HUDEP-2 (cell line): ENCODE measurements around the gene LRIT3.

ENCODE experiments used
- DNase-seq, 76 experiments: peaks; one replicate each; lab custom pipeline; 2025; ENCODE audit not compliant: unreplicated experiment in 76 of 76; lab: John Stamatoyannopoulos, UW

The LRIT3 gene, protein sequence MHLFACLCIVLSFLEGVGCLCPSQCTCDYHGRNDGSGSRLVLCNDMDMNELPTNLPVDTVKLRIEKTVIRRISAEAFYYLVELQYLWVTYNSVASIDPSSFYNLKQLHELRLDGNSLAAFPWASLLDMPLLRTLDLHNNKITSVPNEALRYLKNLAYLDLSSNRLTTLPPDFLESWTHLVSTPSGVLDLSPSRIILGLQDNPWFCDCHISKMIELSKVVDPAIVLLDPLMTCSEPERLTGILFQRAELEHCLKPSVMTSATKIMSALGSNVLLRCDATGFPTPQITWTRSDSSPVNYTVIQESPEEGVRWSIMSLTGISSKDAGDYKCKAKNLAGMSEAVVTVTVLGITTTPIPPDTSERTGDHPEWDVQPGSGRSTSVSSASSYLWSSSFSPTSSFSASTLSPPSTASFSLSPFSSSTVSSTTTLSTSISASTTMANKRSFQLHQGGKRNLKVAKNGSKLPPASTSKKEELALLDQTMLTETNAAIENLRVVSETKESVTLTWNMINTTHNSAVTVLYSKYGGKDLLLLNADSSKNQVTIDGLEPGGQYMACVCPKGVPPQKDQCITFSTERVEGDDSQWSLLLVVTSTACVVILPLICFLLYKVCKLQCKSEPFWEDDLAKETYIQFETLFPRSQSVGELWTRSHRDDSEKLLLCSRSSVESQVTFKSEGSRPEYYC

DNA sequence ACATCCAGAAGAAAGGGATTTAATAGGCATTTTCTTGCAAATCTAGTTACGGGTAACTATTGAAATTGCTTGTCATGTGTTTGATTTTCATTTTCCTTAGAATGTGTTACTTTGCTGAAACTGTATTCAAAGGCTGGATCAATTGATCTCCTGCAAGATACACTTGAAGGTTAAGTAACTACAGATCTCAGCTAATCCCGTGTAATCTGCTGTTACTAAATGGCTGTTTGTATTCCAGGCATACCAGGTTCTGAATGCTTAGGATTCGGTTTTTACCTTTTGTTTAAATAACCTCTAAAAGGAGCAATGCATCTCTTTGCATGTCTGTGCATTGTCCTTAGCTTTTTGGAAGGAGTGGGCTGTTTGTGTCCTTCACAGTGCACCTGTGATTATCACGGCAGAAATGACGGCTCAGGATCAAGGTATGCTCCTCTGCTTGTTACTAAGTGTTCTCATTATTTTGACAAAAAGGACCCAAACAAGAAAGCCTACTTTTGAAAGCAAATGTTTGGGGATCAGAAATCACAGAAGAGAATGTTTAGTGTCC is at the start of gene LRIT3:
LRIT3 (plus strand) TSS at position 212 of the 547 bp plus-strand sequence; CDS start at position 307, 95 bp downstream.
- DNase-seq, result no peak

DNA sequence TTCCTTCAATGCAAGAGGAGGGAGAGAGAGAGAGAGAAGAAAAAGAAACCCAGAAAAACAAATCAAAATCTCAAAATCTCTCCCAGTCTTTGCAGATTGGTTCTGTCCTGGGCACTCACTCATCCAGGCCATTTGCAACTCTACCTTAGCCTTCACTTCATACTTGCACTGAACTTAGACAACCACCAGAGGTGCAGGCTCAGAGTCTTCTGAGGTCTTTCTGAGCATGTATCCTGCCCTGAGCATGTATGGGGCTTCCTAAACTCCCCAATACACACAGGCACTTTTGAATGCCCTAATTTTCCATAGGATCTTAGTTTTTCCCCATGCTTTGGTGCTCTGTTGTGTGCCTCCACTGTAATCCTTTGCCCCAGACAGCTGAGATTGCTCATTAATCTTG is 49.0 kb upstream of the LRIT3 start:
- no peak for DNase-seq

DNA sequence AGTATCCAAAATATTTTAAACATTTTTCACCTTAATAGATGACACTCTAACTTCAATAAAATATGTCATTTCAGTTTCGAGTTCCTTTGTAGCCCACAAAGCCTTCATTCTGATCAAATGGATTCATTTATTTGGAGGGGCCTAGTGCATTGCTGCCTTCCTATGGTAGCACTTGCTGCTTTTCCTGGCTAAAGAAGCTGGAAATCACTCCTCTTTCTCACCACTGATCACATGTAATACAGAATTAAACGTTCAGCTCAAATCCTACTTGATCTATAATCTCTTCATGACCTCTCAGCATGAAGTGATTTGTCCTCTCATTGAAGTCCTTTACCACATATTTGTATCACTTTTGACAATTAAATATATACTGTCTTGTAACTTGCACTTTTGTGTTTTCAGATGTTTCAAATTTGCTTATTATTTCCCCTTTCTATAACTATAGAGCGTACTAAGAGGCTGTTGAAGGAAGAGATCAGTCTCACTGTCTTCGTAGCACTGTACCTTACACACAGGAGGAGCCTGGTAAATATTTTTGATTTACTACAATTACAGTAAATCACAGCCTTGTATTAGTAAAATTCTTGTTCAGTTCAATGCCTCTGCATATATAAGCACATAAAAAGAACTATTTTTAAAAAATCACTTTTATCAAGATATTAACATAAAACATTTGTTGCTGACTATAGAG is 46.7 kb upstream of the LRIT3 start:
- DNase-seq, result no peak

DNA sequence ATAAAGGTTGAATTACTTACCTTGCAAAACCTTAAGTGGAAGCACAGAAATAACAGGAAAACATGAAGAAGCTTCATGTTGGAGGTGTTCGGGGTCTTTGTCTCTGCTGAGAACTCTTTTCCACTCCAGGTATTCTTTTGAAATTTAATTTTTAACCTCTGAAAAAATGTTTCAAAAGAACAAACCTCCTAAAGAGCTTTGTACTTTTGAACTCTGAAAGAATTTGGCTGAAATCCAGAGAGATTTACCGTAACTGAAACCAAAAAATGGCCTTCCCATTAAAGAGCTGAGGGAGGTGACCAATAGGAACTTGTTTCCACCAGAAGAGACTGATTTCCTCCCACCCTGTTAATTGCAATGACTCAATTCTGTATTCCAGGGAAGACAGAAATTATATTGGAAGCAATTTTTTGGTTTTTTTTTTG is 46.0 kb upstream of the LRIT3 start, which contains the start of gene CFI:
CFI (minus strand) TSS at position 105 of the 425 bp plus-strand sequence; CDS start at position 77, 28 bp downstream.
- DNase-seq, result no peak

DNA sequence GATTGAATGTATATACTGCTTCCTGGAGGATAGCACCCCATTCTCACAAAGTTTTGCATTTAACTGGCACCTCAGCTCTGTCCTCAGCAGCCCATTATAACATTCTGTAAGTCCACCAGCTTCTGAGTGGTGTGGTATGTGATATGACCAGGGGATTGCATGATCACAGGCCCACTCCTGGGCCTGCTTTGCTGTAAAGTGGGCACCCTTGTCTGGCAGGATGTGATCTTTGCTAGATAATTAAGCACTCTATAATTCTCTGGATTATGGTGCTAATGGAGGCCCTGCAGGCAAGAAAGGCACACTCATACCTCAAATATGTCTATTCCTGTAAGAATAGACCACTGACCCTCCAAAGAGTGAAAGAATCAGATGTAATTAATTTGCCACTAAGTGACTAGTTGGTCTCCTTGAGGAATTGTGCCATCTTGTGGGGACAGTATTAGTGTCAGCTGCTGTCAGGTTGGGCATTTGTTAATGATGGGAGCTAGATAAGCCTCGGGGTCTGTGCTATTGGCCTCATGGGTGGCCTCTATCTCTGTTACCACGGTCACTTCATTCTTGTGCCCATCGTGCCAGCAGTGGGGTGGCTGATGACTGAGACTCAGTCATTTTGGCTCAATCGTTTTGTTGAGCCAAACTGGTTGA is 43.9 kb upstream of the LRIT3 start:
- peak in 33 of 76 experiments; percentile 1 to 57 (median 18) for DNase-seq

DNA sequence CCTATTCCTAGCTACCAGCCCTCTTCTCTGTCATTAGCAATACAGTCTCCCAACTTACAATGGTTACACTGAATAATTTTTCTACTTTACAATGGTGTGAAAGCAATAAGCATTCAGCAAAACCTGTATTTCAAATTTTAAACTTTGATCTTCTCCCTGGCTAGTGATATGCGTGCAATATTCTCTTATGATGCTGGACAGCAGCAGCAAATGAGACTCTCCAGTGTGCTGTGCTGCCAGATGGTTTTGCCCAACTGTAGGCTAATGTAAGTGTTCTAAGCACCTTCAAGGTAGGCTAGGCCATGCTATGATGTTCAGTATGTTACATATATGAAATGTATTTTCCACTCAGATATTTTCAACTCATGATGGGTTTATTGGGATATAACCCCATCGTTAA is 38.3 kb upstream of the LRIT3 start:
- no peak for DNase-seq

DNA sequence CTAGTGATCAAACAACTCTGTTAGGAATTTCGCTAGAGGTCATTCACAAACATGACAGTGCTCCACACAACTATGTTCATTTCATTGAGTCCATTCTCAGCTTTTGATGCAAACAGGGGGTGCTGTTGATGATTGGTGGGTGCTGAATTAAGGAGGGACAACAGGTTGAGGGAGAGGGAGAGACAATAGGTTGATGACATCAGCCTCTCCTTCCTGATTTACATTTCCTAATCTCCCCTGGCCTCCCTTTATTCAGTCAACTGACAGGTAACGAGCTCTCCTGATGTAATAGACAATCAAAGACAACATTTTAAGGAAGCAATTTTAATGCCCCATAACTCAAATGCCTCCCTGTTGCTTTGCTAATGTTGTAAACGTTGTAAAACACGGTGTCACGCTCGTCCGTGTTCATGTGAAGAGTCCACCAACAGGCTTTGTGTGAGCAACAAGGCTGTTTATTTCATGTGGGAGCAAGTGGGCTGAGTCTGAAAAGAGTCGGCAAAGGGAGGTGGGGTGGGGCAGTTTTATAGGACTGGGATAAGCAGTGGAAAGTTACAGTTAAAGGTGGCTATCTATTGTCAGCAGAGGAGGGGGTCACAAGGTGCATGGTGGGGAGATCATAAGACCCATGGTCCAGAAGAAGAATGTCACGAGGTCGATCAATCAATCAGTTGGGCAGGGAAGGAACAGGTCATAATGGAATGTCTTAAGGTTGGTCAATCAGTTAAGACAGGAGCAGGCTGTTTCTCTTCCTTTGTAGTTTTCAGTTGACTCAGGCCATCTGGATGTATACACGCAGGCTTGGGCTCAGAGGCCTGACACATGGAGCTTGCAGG is 37.1 kb upstream of the LRIT3 start:
- peak in 5 of 76 experiments; percentile 3 to 28 (median 17) for DNase-seq

DNA sequence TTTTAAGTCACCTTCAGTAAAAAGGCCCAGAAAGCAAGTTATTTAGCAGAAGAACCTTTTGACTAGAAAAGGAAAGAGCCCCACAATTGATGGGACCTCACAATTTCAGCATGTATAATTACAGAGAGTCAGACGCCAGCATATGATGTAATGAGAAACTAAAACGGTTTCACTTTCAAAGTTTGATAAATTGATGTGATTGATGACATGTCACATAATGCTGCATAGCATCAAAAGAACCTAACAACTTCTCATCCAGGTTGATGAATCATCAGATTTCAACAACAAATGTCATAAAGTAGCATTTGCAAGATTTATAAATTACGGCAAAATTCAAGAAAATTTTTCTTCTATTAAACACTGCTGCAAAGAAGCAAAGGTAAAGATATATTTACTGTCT is 36.2 kb upstream of the LRIT3 start:
- DNase-seq, result no peak

DNA sequence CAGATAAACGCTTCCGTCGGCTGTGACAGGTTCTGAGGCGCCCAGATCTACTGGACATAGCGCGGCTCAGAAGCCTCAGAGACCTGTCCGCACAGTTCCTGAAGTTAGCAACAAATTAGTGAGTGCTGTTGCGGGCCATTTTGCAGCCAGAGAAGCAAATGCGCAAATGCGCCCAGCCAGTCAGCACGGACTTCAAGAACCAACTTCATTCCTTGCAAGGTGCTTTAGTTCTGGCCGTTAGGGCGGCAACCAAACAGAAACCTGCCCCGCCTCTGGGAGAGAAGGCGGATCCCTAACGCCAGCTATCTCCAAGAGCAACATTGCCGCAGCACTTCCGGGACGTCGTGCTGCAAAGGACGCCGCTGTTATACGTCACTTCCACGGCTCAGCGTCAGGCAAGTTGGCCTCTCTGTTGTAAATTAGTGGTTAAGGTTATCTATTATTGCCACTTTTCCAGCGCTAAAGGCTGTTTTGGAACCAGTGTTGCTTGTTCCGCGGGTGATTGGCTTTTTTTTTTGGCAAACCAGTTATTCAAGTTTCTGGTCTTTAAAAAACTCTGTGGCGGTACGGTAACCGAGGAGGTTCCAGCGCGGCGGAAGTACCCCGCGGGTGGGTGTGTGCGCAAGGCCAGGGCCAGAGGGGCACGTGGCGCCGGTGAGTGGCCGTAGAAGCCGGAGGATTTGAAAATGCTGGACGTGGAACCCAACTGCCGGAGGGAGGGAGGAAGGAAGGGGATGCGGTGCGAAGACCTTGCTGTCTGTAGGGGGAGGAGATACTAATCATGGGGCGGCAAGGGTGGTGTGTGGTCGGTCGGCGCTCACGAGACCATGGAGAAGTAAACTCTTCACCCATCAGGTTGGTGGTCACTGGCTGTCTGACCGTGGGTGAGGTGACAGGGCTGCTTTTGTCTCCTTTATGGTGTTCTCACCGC is 32.5 kb upstream of the LRIT3 start, which contains the start of gene GAR1:
GAR1 (plus strand) TSS at position 612 of the 931 bp plus-strand sequence. CDS start 403 bp downstream, outside the sequence.
- DNase-seq, result peak in 75 of 76 experiments; percentile 61 to 96 (median 90)

DNA sequence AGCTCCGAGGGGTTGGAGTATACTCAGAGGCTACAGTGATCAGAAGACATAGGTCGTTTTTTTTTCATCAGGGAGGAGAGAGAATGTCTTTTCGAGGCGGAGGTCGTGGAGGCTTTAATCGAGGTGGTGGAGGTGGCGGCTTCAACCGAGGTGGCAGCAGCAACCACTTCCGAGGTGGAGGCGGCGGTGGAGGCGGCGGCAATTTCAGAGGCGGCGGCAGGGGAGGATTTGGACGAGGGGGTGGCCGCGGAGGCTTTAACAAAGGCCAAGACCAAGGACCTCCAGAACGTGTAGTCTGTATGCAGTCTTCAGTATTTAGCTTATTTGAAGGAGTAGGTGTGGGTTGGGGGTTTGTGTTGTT is 31.8 kb upstream of the LRIT3 start:
- peak in 17 of 76 experiments; percentile 1 to 45 (median 7) for DNase-seq

DNA sequence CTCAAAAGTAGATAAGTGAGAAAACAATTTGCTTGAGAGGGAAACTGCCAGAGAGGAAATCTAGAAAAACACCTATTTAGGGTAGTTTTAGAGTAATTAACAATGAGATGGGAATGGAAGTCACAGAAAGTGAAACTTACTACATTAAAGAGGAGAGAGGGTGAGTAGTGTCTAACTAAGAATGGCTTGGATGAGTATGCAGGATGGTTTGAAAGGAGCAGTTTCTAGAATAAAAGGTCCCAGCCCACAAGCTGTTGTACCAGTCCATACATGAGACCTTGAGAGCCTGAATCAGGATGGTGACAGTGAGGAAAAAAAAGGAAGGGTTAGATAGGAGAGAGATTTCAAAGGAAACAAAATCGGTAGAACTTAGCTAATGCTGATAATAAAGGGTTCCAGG is 31.0 kb upstream of the LRIT3 start:
- peak in 1 of 76 experiments; percentile 8 for DNase-seq

DNA sequence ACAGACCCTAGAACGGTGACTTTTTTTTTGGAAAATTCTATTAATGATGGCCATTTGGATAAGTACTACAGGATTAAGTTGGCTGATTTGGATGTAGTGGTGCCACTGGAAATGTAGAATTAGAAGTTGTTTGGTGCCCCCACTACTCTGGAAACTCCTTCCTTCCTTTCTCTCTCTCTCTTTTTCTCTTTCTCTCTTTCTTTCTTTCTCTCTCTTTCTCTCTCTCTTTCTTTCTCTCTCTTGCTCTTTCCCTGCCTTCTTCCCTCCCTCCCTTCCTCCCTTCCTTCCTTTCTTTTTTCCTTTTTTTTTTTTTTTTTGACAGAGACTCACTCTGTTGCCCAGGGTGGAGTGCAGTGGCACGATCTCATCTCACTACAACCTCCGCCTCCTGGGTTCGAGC is 29.6 kb upstream of the LRIT3 start:
- DNase-seq, result no peak

DNA sequence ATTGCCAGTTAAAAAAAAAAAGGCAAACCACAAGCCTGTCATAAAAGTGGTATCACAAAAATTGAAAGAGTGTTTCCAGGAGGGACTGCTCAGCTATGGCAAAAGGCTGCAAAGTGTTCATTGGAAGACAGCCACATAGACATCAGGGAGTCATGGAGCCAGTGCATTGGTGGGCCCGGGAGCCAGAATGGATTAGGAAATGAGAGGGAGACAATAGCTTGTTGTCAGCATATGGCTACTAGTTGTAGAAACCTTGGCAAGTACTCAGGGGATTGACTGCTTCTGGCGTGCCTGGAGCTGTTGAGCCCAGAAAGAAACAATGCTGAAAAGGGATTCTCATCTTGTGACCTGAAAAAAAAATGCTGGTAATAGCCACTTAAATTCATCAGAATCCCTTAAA is 27.3 kb upstream of the LRIT3 start:
- no peak for DNase-seq

DNA sequence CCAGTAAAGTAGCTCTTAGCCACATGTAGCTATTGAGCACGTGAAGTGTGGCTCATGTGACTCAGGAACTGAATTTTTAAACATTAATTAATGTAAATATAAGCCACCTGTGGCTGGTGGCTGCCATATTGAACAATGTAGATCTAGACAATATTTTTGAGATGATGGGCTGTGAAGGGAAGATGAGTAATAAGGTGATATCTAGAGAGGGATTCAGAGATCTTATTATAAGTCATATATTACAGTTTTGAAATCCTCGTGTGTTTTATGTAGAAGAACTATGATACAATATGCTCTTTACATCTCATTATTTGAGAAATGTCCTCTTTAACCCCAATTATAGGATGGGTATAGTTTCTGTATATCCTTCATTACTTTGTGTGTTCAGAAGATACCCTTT is 26.7 kb upstream of the LRIT3 start:
- DNase-seq, result no peak

DNA sequence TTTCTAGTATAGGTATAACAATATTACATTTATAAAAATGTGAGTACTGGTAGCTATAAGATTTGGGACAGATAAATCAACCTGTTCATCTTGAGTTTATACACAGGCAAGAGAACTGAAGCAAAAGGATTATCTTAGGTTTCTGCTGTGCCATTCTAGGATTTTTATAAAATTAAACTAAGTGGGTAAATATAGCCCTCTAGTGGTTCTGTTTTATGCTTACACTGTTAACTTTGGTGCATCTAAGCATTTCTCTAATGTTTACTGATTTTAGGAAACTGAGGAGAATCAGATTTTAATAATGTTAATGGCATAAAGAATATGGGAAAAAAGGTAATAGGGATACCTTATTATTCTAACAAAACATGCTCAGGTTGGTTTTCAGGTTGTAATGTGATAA is 21.2 kb upstream of the LRIT3 start:
- DNase-seq, result peak in 3 of 76 experiments; percentile 4 to 27 (median 5)

DNA sequence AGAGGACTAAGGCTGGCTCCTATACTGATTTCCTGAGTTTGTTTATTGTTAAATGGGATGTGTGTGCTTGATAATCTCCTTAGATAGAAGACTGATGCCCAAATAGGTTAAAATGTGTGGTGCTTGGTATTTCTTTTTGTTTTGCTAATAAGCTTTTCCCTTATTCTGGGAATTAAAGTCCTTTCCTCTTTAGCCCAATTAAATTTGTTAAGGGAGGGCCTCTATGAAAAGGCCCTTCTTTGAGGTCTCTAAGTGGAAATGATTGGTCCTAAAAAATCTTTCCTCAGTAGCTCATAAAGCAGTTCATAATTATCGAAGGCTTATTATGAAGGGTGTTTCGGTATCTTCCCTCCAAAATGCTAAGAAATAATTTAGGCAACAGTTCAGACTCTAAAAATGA is 20.2 kb upstream of the LRIT3 start, which contains the start of gene RRH:
RRH (plus strand) TSS at position 301 of the 400 bp plus-strand sequence; CDS start at position 357, 56 bp downstream.
- DNase-seq, result no peak

DNA sequence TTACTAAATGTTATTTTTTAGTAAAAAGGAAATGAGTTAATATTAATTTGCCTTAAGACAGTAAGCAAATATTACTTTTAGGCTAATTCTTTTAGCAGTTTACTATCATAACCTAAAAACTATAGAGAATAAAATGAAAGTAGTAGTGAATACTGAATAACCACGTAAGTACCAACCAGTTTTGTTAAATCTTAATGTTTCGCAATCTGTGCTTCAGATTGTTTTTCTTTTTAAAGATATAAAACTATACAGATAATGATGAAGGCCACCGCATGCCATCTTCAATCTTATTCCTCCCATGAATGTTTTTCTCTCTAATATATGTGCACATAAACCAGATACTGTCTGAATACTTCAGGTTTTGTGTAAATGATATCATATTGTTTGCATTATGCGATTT is 14.2 kb upstream of the LRIT3 start:
- DNase-seq, result no peak

DNA sequence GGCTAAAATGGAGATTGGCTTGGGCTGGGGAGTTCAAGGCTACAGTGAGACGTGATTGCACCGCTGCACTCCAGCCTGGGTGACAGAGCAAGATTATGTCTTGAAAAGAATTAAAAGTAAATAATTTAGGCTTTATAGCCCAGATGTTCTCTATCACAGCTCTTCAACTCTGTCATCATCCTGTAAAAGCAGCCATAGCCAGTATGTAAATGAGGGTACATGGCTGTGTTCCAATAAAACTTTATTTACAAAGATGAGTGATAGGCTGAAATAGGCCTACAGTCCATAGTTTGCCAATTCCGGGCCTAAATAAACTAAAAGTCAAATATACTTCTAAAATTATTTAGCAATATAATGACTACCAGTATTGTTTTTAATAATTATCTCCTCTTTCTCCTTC is 10.9 kb upstream of the LRIT3 start:
- DNase-seq, result no peak
